Hepatocyte (in vitro differentiated cells): ENCODE measurements around the gene CHD5. TPM values are rescaled to one million over a fixed set of nuclear protein-coding genes. Genes with fewer than 3 reads are reported as not detected.

Source experiments
- DNase-seq: peaks from one replicate; pipeline ENCODE4 v3.0.0-alpha.2; 2016; ENCODE audit warnings: low spot score
- H2AFZ ChIP-seq: fragments of 200-600 bp; sonication (generic); 2 replicates; pipeline ENCODE4 v1.6.0; 2016; ENCODE audit warnings: antibody characterized with exemption, mild to moderate bottlenecking
- H3K27ac ChIP-seq: fragments of 200-600 bp; sonication (generic); 2 replicates; pipeline ENCODE4 v1.5.1; 2016; ENCODE audit warnings: mild to moderate bottlenecking
- H3K27me3 ChIP-seq: fragments of 200-600 bp; sonication (generic); 2 replicates; pipeline ENCODE4 v1.6.1; 2016
- H3K36me3 ChIP-seq: fragments of 200-600 bp; sonication (generic); replicated peaks from 2 replicates; pipeline ENCODE4 v1.5.1; 2016; ENCODE audit warnings: low read depth; ENCODE audit not compliant: insufficient read depth
- H3K4me1 ChIP-seq: fragments of 200-600 bp; sonication (generic); 2 replicates; pipeline ENCODE4 v1.5.1; 2016; ENCODE audit warnings: mild to moderate bottlenecking, moderate library complexity; ENCODE audit not compliant: insufficient read depth
- H3K4me2 ChIP-seq: fragments of 200-600 bp; sonication (generic); 2 replicates; pipeline ENCODE4 v1.6.0; 2016
- H3K4me3 ChIP-seq: fragments of 200-600 bp; sonication (generic); 2 replicates; pipeline ENCODE4 v1.5.1; 2016; ENCODE audit warnings: mild to moderate bottlenecking
- H3K79me2 ChIP-seq: fragments of 200-600 bp; sonication (generic); 2 replicates; pipeline ENCODE4 v1.6.0; 2017; ENCODE audit warnings: mild to moderate bottlenecking
- H3K9me2 ChIP-seq: fragments of 200-600 bp; sonication (generic); replicated peaks from 2 replicates; pipeline ENCODE4 v1.6.0; 2017; ENCODE audit warnings: mild to moderate bottlenecking; ENCODE audit not compliant: insufficient read depth
- H3K9me3 ChIP-seq: fragments of 200-600 bp; sonication (generic); 2 replicates; pipeline ENCODE4 v1.5.1; 2016; ENCODE audit warnings: low read depth, mild to moderate bottlenecking
- H4K20me1 ChIP-seq: fragments of 200-600 bp; sonication (generic); 2 replicates; pipeline ENCODE4 v1.6.0; 2016; ENCODE audit warnings: mild to moderate bottlenecking; ENCODE audit not compliant: insufficient read depth, poor library complexity, severe bottlenecking
- CTCF ChIP-seq: fragments of 200-600 bp; sonication (generic); IDR thresholded peaks from 2 replicates; pipeline ENCODE4 v1.5.1; 2016; ENCODE audit warnings: antibody characterized with exemption, mild to moderate bottlenecking; ENCODE audit not compliant: poor library complexity
- EZH2 ChIP-seq: fragments of 200-600 bp; sonication (generic); IDR thresholded peaks from 2 replicates; pipeline ENCODE4 v1.6.1; 2016; ENCODE audit warnings: antibody characterized with exemption, mild to moderate bottlenecking, borderline replicate concordance
- EZH2phosphoT487 ChIP-seq: fragments of 200-600 bp; sonication (generic); IDR thresholded peaks from one replicate; pipeline ENCODE4 v1.6.1; 2018; ENCODE audit warnings: antibody characterized with exemption, mild to moderate bottlenecking, low read depth, moderate library complexity; ENCODE audit not compliant: unreplicated experiment, severe bottlenecking
- WGBS: methylation state at CpG from one replicate; pipeline ENCODE4 v1.1.6; 2016; ENCODE audit warnings: low lambda C conversion rate; ENCODE audit errors: missing lambda C conversion rate; 5-methylcytosine and 5-hydroxymethylcytosine counted together
- polyA plus RNA-seq: library from polyadenylated mRNA; unstranded; fragments of >200 nt; fragmentation: Nextera tagmentation; extraction: Ambion mirVana; gene quantifications from 2 replicates; pipeline ENCODE4 v1.2.1, GENCODE V29; 2016
- total RNA-seq: library from RNA; depleted of rRNA; stranded (reverse); fragments of >200 nt; gene quantifications from 2 replicates; pipeline ENCODE4 v1.2.3, GENCODE V29; 2014

Gene CHD5
- total and polyA plus RNA-seq, 2 experiments from 2014 or later, result 0.13 TPM; not detected in 1

- Histone ChIP-seq H3K4me2 (no peak overlapping the region), H4K20me1 (no peaks in the 10 kb centered on the region), H3K27me3 (no peaks in the 10 kb centered on the region), H2AFZ (no peak overlapping the region), H3K79me2 (no peaks in the 10 kb centered on the region), H3K9me2 (no peaks in the 10 kb centered on the region), H3K9me3 (no peaks in the 10 kb centered on the region), H3K27ac (no peak overlapping the region), H3K36me3 (no peaks in the 10 kb centered on the region), H3K4me1 (no peaks in the 10 kb centered on the region), H3K4me3 (no peak overlapping the region)
- no peak for TF ChIP-seq CTCF
- TF ChIP-seq EZH2, result no peak
- no peak for TF ChIP-seq EZH2phosphoT487
- DNase-seq, result no peak
- WGBS, result 95% methylated on average over 6 of the region's 6 CpGs
Measured at GRCh38 chr1:6062670-6063069, 117.5 kb downstream of the CHD5 start.

- WGBS, result 89% methylated on average over 9 of the region's 9 CpGs
Measured at GRCh38 chr1:6059866-6060265, 120.3 kb downstream of the CHD5 start.

GRCh38 chr1:6057170-6057845, 122.8 kb downstream of the CHD5 start:
- no peaks in the 10 kb centered on the region for H3K79me2 ChIP-seq
- no peak overlapping the region for H2AFZ ChIP-seq
- no peaks in the 10 kb centered on the region for H4K20me1 ChIP-seq
- H3K27ac ChIP-seq, result no peak overlapping the region
- no peaks in the 10 kb centered on the region for H3K9me2 ChIP-seq
- no peak for TF ChIP-seq CTCF
- TF ChIP-seq EZH2phosphoT487, result no peak
- TF ChIP-seq EZH2, result no peak
- DNase-seq, result no peak
- H3K9me3 ChIP-seq, result no peaks in the 10 kb centered on the region
- no peak overlapping the region for H3K4me2 ChIP-seq
- H3K4me3 ChIP-seq, result no peak overlapping the region
- H3K4me1 ChIP-seq, result no peaks in the 10 kb centered on the region
- no peaks in the 10 kb centered on the region for H3K27me3 ChIP-seq
- no peaks in the 10 kb centered on the region for H3K36me3 ChIP-seq
- 85% methylated on average over 9 of the region's 9 CpGs for WGBS

More at GRCh38 chr1:6059866-6060265, 120.3 kb downstream of the CHD5 start:
- no peak overlapping the region for H3K4me3 ChIP-seq
- DNase-seq, result no peak
- TF ChIP-seq EZH2 (no peak), EZH2phosphoT487 (no peak), CTCF (no peak)
- no peaks in the 10 kb centered on the region for H3K27me3 ChIP-seq
- H4K20me1 ChIP-seq, result no peaks in the 10 kb centered on the region
- no peaks in the 10 kb centered on the region for H3K9me3 ChIP-seq
- H3K36me3 ChIP-seq, result no peaks in the 10 kb centered on the region
- no peaks in the 10 kb centered on the region for H3K79me2 ChIP-seq
- no peaks in the 10 kb centered on the region for H3K9me2 ChIP-seq
- H3K27ac ChIP-seq, result no peak overlapping the region
- no peak overlapping the region for H2AFZ ChIP-seq
- no peak overlapping the region for H3K4me2 ChIP-seq
- no peaks in the 10 kb centered on the region for H3K4me1 ChIP-seq
